Measurements from ENCODE around the gene TSPAN11.

The TSPAN11 gene

DNA sequence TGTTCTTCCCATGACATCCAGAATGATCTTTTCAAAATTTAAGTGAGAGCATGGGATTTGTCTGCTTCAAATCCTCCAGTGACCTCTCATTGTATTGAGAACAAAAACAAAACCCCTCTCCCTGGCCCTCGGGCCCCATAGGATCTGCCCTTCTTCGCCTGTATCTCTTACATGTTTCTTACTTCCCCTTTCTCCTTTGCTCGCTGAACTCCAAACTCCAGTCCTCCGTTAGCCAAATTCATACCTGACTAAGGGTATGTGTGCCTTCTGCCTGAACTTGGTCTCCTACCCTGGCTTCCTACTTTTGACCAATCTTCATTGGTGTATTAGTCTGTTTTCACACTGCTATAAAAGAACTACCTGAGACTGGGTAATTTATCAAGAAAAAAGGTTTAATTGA lies 13.2 kb upstream of the TSPAN11 start:
- DNase-seq: no peak

DNA sequence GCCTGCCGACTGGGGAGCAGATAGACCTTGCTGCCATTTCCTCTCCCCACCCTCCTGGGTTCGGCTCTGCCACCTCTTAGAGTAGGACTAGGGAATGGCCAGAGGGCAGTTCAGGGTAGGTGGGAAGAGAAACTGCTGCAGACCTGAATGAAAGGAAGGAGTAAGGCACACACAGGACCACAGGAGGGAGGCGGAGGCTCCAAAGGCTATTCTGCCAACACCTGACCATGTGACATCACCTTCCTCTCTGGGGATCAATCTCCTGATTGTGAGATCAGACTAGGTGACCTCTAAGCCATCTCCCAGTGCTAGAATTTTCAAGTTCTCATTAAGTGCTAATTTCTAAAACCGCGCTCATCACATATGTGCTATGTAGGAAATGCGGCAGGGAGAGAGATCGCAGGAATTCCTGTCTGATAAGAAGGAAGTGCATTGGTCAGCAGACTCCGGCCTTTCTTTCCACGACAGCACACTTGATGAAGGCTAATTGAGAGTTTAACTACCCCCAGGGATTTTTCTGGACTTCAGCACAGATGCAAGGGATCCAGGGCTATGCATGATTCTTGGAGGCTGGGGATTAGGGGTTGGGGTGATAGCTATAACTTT lies 11.5 kb upstream of the TSPAN11 start:
- no peak for DNase-seq

DNA sequence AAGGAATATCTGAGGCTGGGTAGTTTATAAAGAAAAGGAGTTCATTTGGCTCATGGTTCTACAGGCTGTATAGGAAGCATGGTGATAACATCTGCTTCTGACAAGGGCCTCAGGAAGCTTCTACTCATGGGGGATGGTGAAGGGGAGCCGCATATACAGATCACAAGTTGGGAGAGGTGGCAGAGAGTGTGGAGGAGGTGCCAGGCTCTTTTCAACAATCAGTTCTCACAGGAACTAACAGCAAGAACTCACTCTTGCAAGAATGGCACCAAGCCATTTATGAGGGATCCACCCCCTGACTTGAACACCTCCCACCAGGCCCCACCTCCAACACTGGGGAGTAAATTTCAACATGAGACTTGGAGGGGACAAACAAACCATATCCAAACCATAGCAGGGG lies 3.5 kb upstream of the TSPAN11 start:
- DNase-seq: no peak

- no peak for DNase-seq
Observed at GRCh38 chr12:30925607-30926242, 823 bp upstream of the TSPAN11 start.

DNA sequence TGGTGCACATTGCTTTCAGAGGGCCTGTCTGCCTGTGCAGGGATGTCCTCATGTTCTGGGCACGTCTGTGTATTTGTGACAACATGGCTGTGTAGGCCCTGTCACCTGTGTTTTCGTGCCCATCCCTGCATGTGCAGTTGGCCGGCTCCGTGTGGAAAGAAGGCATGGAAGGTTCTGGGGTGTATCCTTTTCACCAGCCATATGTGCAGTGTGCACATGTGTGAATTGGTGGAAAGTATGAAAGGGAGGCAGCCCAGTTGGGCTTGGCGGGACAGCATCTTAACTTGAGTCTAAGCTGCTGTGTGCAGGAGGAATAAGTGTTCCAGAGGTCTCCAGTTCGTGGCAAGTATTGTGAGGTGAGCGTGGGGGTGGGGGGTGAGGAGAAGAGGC lies 669 bp downstream of the TSPAN11 start:
- DNase-seq: no peak

DNA sequence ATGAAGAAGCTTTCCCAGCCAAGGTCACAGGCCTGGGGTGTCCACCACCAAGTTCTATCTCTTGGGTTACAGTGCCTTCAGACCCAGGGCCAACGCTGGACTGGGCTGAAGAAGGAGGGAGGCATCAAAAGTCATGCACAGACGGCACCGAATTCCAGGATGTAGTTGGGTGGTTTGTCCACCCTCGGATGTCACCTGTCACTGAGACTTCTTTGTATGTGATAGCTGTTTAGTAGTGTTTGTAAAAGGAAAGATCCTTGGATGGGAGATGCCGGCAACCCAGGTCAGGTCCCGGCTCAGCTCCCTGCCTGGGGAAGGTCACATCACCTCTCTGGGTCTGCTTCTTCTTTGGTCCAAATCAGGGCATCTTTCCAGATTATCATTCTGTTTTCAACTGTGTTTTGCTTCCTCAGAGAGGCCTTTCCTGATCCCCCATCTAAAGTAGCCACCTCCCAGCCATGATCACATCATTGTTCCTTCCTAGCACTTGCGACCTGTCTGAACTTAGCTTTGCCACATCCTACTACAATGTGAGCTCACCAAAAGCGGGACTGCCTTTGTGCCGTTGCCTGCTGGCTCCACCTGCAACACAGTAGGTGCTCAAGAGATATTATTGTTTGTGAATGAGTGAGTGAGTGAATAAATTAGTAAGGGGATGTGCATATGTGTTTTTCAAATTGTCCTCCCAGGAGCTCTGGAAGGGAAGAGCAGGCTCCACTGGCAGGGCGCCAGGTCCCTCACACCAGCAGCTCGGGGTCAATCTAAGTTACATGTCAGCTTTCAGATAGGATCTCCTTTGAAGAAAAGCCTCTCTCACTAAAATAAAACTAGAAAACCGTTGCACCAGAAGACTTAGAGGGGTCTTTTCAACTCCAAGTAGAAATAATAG lies 2.1 kb downstream of the TSPAN11 start:
- no peak for DNase-seq

- no peak for DNase-seq
Observed at GRCh38 chr12:30930238-30930637, 3.7 kb downstream of the TSPAN11 start.

- no peak for DNase-seq
Observed at GRCh38 chr12:30930641-30931040, 4.1 kb downstream of the TSPAN11 start.

DNA sequence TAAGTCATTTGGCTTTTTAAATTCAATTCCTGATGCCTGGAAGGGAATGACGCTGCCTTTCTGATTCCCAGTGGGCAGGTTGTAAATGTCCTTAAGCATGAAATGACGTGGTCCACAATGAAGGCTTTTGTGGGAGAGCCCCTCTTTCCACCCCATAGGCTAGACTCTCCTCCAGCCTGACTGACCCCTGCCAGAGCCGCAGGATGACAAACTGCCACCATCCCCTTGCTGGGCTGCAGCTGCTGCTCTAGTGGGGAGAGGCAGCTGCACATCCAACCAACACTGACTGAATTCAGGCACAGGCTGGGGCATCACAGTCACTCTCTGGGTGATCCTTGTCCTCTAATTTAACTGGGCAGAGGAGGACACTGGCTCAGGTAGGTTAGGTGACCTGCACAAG lies 6.3 kb downstream of the TSPAN11 start:
- no peak for DNase-seq

- no peak for DNase-seq
Observed at GRCh38 chr12:30934811-30935210, 8.3 kb downstream of the TSPAN11 start.

- no peak for DNase-seq
Observed at GRCh38 chr12:30936036-30936435, 9.5 kb downstream of the TSPAN11 start.

DNA sequence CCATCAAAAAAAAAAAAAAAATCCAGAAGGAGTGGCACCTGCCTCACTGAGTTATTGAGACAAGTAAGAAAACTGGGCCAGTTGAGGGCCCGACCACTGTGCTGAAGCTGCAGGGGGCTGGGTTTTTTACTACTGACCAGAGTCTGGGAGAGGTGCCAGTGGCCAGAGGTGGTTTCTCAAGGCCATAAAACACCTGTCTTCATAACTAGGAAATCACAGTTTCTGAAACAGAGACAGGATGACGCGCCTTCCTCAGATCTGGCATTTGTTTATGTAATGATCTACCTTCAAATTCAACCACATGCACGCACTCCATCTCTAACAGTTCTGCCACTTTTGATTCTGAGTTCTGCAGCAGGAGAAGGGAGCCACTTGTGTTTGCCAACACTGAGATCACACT lies 12.7 kb downstream of the TSPAN11 start:
- DNase-seq: no peak

GRCh38 chr12:30942486-30942885 lies 15.9 kb downstream of the TSPAN11 start:
- DNase-seq: no peak

GRCh38 chr12:30942936-30943335 lies 16.4 kb downstream of the TSPAN11 start:
- no peak for DNase-seq

DNA sequence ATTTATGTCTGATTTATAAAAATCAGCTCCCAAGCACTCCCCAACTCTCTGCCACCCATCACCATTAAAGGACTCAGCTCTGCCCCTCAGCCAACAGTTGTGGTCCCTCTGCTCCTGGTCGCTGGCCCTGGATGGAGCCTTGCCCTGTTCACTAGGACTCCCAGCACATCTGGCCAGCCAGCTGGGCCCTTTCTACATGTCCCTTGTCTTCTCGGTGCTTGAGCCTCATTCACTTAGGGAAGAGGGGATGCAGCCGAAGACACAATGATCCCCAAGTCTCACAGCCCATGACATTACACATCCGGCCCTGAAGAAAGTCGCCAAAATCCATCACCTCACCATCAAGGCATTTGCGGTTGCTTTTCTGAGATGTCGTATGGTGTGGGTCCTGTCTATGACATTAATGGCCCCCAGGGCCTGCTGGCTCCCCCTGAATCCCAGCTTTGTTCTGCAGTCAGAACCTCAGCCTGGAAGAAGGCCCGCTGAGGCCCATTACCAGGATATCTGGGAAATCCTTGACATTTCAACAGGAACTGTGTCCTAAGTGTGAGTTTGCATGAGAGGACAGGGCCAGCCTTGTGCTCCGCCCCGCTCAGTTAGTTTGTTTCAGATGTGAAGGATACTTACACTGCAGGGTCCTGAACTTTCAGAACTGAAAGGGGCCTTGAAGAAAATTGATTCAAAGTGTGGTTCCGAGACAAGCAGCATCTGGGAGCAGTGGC lies 19.1 kb downstream of the TSPAN11 start:
- DNase-seq: no peak

DNA sequence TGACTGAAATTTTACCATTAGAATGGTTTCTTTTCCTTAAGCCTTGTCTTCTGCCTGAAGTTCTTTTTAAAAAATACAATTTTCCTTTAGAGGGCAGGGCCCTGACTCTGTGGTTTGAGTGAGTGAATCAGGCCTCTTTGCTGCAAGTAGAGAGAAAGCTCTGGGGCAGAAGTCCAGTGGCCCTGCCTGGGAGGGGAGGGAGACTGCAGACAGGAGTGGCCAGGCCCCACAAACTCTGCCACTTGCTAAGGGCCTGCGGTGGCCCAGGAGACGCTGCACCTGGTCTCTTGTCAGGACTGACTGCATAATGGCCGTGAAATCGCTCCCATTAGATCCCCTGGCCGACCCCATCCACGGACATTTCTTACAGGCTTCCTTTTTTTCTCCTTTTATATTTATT lies 25.5 kb downstream of the TSPAN11 start:
- no peak for DNase-seq

GRCh38 chr12:30953257-30953656 lies 26.7 kb downstream of the TSPAN11 start:
- no peak for DNase-seq

- no peak for DNase-seq
Observed at GRCh38 chr12:30953951-30954751, 27.6 kb downstream of the TSPAN11 start.

DNA sequence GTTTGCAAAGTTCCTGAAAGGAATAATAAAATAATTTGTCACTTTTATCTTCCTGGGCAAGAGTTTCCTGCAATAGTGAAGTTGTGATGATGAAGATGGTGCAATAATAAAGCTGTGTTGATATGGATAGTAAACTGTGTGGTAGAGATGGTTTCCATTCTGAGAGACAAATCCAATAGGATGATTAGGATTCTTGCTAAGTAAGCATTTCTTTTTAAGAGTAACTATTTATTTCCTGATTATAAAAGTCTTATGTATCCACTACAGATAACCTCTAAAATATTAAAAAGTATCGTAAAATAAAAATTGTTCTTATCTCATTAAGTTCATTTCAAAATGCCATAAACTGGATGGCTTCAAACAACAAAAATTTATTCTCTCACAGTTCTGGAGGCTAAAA lies 28.7 kb downstream of the TSPAN11 start:
- no peak for DNase-seq

- DNase-seq: no peak
Observed at GRCh38 chr12:30959110-30959710, 32.7 kb downstream of the TSPAN11 start.

DNA sequence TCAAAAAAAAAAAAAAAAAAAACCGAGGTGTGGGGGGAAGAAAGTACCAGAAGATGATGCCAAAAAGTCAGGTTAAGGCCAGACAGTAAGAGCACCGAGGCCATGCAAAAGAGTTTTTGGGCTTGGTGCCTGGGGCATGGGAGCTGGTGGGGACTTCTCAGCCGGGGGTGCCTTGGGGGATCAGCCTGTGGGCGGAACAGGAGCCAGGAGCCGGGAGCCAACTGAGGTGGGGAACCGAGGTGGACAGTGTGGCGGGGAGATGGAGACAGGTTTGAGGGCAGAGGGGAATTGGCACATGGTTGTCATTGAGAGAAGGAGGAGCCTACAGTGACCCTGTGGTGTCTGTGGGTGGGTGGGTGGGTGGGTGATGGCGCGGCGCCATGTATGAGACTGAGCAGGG lies 33.2 kb downstream of the TSPAN11 start:
- DNase-seq: no peak

DNA sequence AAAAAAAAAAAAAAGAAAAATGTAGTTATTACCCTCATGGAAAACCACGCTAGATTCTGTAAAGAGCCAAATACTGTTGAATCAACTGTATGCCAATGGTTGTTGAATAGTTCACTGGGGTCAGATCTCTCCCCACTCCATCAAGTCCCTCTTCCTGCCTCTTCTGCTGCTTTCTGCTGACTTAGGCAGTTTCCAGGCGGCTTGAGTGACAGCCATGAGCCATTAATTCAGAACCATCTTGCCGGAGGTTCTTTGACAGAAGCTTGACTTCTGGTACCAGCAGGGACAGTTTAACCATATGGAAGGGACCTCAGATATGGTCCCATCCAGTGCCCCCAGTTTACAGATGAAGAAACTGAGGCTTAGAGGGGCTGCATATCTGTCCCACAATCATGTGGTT lies 34.5 kb downstream of the TSPAN11 start:
- no peak for DNase-seq

All from GOT3 (cell line).